GM12865 (cell line): ENCODE results near the gene RUNX3.

Experiments used
- DNase-seq: peaks from one replicate; pipeline ENCODE4 v3.0.0; 2010; ENCODE audit warnings: low read depth
- H3K4me3 ChIP-seq: 2 replicates; pipeline ENCODE4 v1.5.1; 2011; ENCODE audit warnings: mild to moderate bottlenecking, low read depth, low read length, control low read depth
- TF ChIP-seq, protein P1 (sequence below): IDR thresholded peaks from 2 replicates; pipeline ENCODE4 v1.5.1; 2011; ENCODE audit warnings: low read length, control low read depth, low read depth, inconsistent platforms; ENCODE audit not compliant: insufficient read depth; ENCODE audit errors: missing control alignments

RUNX3 gene

DNA sequence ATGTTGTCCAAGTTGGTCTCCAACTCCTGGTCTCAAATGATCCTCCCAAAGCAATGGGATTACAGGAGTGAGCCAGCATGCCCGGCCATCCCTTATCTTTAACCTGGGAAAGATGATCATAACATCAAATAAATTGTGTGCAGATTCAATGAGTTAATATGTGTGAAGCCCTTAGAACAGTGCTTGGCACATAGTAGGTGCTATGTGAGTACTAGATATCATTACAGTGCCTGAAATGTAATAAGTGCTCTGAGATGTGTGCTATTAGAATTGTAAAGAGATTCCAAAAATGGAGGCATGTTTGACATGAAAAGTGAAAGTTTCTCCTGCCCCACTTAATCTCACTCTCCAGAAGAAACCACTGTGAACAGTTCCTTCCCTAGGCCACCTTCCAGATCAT lies 71.8 kb downstream of the RUNX3 start:
- no peak overlapping the region for H3K4me3 ChIP-seq
- TF ChIP-seq, protein P1, sequence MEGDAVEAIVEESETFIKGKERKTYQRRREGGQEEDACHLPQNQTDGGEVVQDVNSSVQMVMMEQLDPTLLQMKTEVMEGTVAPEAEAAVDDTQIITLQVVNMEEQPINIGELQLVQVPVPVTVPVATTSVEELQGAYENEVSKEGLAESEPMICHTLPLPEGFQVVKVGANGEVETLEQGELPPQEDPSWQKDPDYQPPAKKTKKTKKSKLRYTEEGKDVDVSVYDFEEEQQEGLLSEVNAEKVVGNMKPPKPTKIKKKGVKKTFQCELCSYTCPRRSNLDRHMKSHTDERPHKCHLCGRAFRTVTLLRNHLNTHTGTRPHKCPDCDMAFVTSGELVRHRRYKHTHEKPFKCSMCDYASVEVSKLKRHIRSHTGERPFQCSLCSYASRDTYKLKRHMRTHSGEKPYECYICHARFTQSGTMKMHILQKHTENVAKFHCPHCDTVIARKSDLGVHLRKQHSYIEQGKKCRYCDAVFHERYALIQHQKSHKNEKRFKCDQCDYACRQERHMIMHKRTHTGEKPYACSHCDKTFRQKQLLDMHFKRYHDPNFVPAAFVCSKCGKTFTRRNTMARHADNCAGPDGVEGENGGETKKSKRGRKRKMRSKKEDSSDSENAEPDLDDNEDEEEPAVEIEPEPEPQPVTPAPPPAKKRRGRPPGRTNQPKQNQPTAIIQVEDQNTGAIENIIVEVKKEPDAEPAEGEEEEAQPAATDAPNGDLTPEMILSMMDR: no peak
- DNase-seq: no peak

- DNase-seq: no peak
- TF ChIP-seq, protein P1: no peak
These were observed 72.5 kb downstream of the RUNX3 start for GRCh38 chr1:24857507-24858133.

GRCh38 chr1:24856787-24857506 lies 73.1 kb downstream of the RUNX3 start:
- no peak for DNase-seq
- TF ChIP-seq, protein P1: no peak

More at GRCh38 chr1:24857507-24858133, 72.5 kb downstream of the RUNX3 start:
- no peak overlapping the region for H3K4me3 ChIP-seq

DNA sequence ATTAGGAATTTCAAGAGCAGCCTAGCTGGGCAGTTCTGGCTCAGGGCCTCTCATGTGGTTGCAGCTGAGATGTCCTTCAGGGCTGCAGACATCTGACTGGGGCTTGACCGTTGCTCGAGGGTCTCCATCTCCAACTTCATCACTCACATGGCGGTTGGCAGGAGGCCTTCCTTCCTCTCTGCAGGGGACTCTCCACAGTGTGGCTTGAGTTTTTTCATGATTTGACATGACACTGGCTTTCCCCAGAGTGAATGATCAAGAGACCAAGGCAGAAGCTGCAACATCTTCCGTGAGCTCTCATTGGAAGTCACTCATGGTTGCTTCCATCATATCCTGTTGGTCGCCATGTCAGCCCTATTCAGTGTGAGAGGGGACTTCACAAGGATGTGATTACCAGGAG lies 74.6 kb downstream of the RUNX3 start:
- no peak overlapping the region for H3K4me3 ChIP-seq
- TF ChIP-seq, protein P1: no peak
- peak; percentile 44 for DNase-seq

More at GRCh38 chr1:24856787-24857506, 73.1 kb downstream of the RUNX3 start:
- no peak overlapping the region for H3K4me3 ChIP-seq

DNA sequence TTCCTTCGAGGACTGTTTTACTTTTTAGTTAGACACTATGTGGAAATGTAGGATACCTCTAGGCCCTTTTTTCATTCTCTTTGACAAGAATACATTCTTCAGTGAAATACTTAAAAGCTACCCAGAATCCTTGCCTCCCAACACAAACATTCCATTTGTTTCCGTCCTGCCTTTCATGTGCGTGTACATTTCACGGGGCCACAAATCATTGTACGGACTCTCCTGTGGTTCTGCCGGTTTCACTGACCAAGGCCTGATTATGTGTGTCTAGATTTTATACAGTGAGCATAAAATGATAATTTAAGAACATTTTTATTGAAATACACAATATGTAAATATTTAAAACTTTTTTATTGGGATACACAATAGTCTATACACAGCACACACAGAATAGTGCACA lies 76.4 kb downstream of the RUNX3 start:
- H3K4me3 ChIP-seq: no peak overlapping the region
- TF ChIP-seq, protein P1: no peak
- DNase-seq: no peak

- TF ChIP-seq, protein P1: no peak
- no peak overlapping the region for H3K4me3 ChIP-seq
- DNase-seq: no peak
These were observed 79.7 kb downstream of the RUNX3 start for GRCh38 chr1:24850328-24850920.
